HCT116 (cell line): Measurements from ENCODE around the gene SGTB. TPM values are rescaled to one million over a fixed set of nuclear protein-coding genes. Genes with fewer than 3 reads are reported as not detected.

Experiments used
- ATAC-seq: fragments of 200-7000 bp; cut with Tn5 transposase; 2 replicates; pipeline ENCODE4 v1.9.1; 2020; ENCODE audit warnings: mild to moderate bottlenecking, moderate library complexity
- BruUV-seq: library from RNA; stranded (reverse); fragments of 400-500 nt; replicated peaks from 2 replicates; lab custom pipeline; 2021; lab: Mats Ljungman, UMichigan
- CTCF ChIA-PET: fragments of 300-600 bp; sonication (Branson Sonifier 250); formaldehyde crosslinking; loops from one replicate; lab custom pipeline; 2021; ENCODE audit warnings: antibody characterized with exemption; lab: Charles Lee
- POLR2A ChIA-PET: fragments of 300-600, 350-600 bp; sonication (Branson Sonifier 250); formaldehyde crosslinking; loops from one replicate; lab custom pipeline; 2021; ENCODE audit warnings: antibody characterized with exemption; lab: Charles Lee
- RAD21 ChIA-PET, 2 experiments: fragments of 300-600 bp; sonication (Branson Sonifier 250); formaldehyde crosslinking; loops; one replicate each; lab custom pipeline; 2023; ENCODE audit warnings: low total read pairs in 2 of 2; ENCODE audit not compliant: uncharacterized antibody in 2 of 2, unreplicated experiment in 2 of 2, low non-redundant PET in 1 of 2; lab: Charles Lee
- DNase-seq: peaks from one replicate; pipeline ENCODE4 v3.0.0-alpha.2; 2010; ENCODE audit warnings: low read depth, low spot score
- H2AFZ ChIP-seq: fragments of 200-600 bp; shearing (Covaris generic), sonication (generic); 2 replicates; pipeline ENCODE4 v1.6.1; 2017; ENCODE audit warnings: low read depth, mixed run types, mixed read lengths, antibody characterized with exemption, low read length; ENCODE audit not compliant: poor library complexity, severe bottlenecking
- H3K27ac ChIP-seq: 2 replicates; pipeline ENCODE4 v1.5.1; 2012; ENCODE audit warnings: low read depth, low read length
- H3K27me3 ChIP-seq: fragments of 200-600 bp; sonication (generic); 2 replicates; pipeline ENCODE4 v1.6.1; 2016; ENCODE audit warnings: mixed run types, low read length, mixed read lengths; ENCODE audit not compliant: insufficient read depth
- H3K36me3 ChIP-seq, 2 experiments: fragments of 200-500 bp in 1 of 2; fragments of 200-600 bp in 1 of 2; sonication (Bioruptor generic) in 1 of 2; sonication (generic) in 1 of 2; 2 replicates each; pipeline versions ENCODE4 v1.5.1 to v1.6.1; 2014 to 2016; ENCODE audit warnings: low read length in 2 of 2, inconsistent platforms in 1 of 2, mixed read lengths in 1 of 2, mixed run types in 1 of 2; ENCODE audit not compliant: insufficient read depth in 2 of 2, control insufficient read depth in 1 of 2
- H3K4me1 ChIP-seq, 2 experiments: fragments of 200-600 bp in 1 of 2; sonication (generic) in 1 of 2; 2 replicates each; pipeline versions ENCODE4 v1.5.1 to v1.6.1; 2012 to 2017; ENCODE audit warnings: low read length in 2 of 2, inconsistent platforms in 1 of 2, mild to moderate bottlenecking in 1 of 2, mixed read lengths in 1 of 2, mixed run types in 1 of 2, moderate library complexity in 1 of 2; ENCODE audit not compliant: insufficient read depth in 2 of 2, control insufficient read depth in 1 of 2
- H3K4me2 ChIP-seq: fragments of 200-600 bp; sonication (generic); 2 replicates; pipeline ENCODE4 v1.6.1; 2017; ENCODE audit warnings: mixed run types, low read length, mixed read lengths
- H3K4me3 ChIP-seq, 2 experiments: fragments of 200-600 bp in 1 of 2; sonication (generic) in 1 of 2; replicated peaks in 1 of 2; 2 replicates each; pipeline ENCODE4 v1.5.1; 2011 to 2016; ENCODE audit warnings: low read length in 2 of 2, control low read depth in 1 of 2, low read depth in 1 of 2, mild to moderate bottlenecking in 1 of 2, mixed read lengths in 1 of 2, mixed run types in 1 of 2
- H3K79me2 ChIP-seq: fragments of 200-600 bp; sonication (generic); 2 replicates; pipeline ENCODE4 v1.6.1; 2017; ENCODE audit warnings: mild to moderate bottlenecking, mixed run types, low read length, moderate library complexity, mixed read lengths; ENCODE audit not compliant: insufficient read depth
- H3K9ac ChIP-seq: fragments of 200-600 bp; sonication (generic); 2 replicates; pipeline ENCODE4 v1.6.1; 2016; ENCODE audit warnings: low read length, mixed read lengths
- H3K9me2 ChIP-seq: fragments of 200-600 bp; sonication (generic), shearing (Covaris generic); 2 replicates; pipeline ENCODE4 v1.6.1; 2017; ENCODE audit warnings: mixed run types, mild to moderate bottlenecking, moderate library complexity; ENCODE audit not compliant: insufficient read depth
- H3K9me3 ChIP-seq, 2 experiments: fragments of 200-500 bp in 1 of 2; fragments of 200-600 bp in 1 of 2; sonication (Bioruptor generic) in 1 of 2; sonication (generic) in 1 of 2; 2 replicates each; pipeline ENCODE4 v1.6.1; 2014 to 2017; ENCODE audit warnings: low read length in 2 of 2, mixed read lengths in 2 of 2, inconsistent platforms in 1 of 2, low read depth in 1 of 2, mild to moderate bottlenecking in 1 of 2, mixed run types in 1 of 2, moderate library complexity in 1 of 2; ENCODE audit not compliant: control insufficient read depth in 1 of 2, insufficient read depth in 1 of 2
- H4K20me1 ChIP-seq: fragments of 200-600 bp; sonication (generic), shearing (Covaris generic); 2 replicates; pipeline ENCODE4 v1.6.1; 2017; ENCODE audit warnings: mixed run types, mild to moderate bottlenecking, moderate library complexity; ENCODE audit not compliant: insufficient read depth
- CBX3 ChIP-seq: IDR thresholded peaks from 2 replicates; pipeline ENCODE4 v1.6.1; 2012; ENCODE audit warnings: low read depth
- ELF1 ChIP-seq: IDR thresholded peaks from 2 replicates; pipeline ENCODE4 v1.6.1; 2012; ENCODE audit warnings: low read depth, borderline replicate concordance
- EZH2 ChIP-seq: fragments of 200-600 bp; sonication (generic); IDR thresholded peaks from 2 replicates; pipeline ENCODE4 v1.6.1; 2017; ENCODE audit warnings: antibody characterized with exemption, mixed run types
- JUND ChIP-seq: IDR thresholded peaks from 2 replicates; pipeline ENCODE4 v1.6.1; 2012
- SIN3A ChIP-seq: IDR thresholded peaks from 2 replicates; pipeline ENCODE4 v1.6.1; 2012; ENCODE audit warnings: low read depth
- SP1 ChIP-seq: IDR thresholded peaks from 2 replicates; pipeline ENCODE4 v1.6.1; 2012; ENCODE audit warnings: low read depth
- SRF ChIP-seq: IDR thresholded peaks from 2 replicates; pipeline ENCODE4 v1.6.1; 2012; ENCODE audit warnings: low read depth
- TCF7L2 ChIP-seq: IDR thresholded peaks from 2 replicates; pipeline ENCODE4 v1.7.0; 2011; ENCODE audit warnings: borderline replicate concordance, inconsistent platforms; ENCODE audit not compliant: insufficient read depth, insufficient read length; ENCODE audit errors: extremely low read depth
- ZNF274 ChIP-seq: fragments of 200-500 bp; sonication (Bioruptor generic); IDR thresholded peaks from 2 replicates; pipeline ENCODE4 v1.6.1; 2014; ENCODE audit warnings: mild to moderate bottlenecking, low read depth, low read length, inconsistent platforms
- intact Hi-C: fragments of 100-400 bp; cut with micrococcal nuclease; formaldehyde crosslinking; loops from 2 replicates; pipeline ENCODE4 v1.10.0; 2022
- total RNA-seq: library from RNA; stranded (reverse); gene quantifications from one replicate; pipeline ENCODE4 v1.2.1, GENCODE V29; 2021; ENCODE audit not compliant: unreplicated experiment
- TF ChIP-seq, protein P1 (sequence below): IDR thresholded peaks from 2 replicates; pipeline ENCODE4 v1.6.1; 2011; ENCODE audit warnings: mild to moderate bottlenecking, low read length, moderate library complexity; ENCODE audit not compliant: insufficient replicate concordance; ENCODE audit errors: extremely low read depth
- TF ChIP-seq, protein P2 (sequence below): IDR thresholded peaks from 2 replicates; pipeline ENCODE4 v1.6.1; 2012

SGTB gene
- total RNA-seq, 1 experiment from 2014 or later = 12.6 TPM

DNA sequence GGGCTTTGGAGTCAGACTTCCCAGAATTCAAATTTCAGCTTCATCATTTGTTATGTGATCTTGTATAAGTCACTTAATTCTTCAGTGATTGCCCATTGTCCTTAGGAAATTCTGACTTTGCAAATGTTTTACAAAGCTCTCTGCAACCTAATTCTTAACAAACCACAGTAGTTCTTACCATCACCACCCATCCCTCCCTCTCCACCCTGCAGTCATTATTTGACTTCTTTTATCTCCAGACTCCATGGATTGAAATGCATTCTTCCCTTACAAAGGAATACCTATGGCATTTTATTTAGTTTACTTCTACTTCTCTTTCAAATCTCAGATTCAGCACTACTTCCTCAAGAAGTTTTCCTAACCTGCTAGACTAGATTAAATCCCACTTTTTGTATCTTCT lies 74.0 kb downstream of the SGTB start:
- no peak for ATAC-seq

DNA sequence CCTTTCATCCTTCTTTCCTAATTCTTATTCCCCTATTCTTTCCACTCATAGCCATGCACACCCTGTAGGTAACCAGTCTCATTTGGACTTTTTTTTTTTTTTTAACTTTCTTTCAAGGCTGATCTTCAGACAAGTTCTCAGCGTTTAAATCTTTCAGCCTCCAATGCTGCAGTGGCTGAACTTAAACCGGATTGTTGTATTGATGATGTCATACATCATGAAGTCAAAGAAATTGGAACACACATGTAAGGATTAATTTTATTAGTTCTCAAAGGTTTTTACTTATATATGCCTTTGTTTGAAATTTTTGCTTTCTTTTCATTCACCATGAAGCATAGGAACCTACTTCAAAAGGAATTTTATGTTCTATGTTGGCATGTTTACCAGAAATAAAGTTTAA lies 75.0 kb downstream of the SGTB start:
- Histone ChIP-seq H3K9ac (no peak overlapping the region), H2AFZ (no peak overlapping the region), H3K27me3 (no peaks in the 10 kb centered on the region), H3K4me2 (no peak overlapping the region), H3K36me3 (no peaks in the 10 kb centered on the region; a peak in 1 of 4 replicates), H3K27ac (no peak overlapping the region), H4K20me1 (no peaks in the 10 kb centered on the region), H3K4me1 (no peaks in the 10 kb centered on the region)
- DNase-seq = no peak
- ATAC-seq = no peak
- TF ChIP-seq, protein P1, sequence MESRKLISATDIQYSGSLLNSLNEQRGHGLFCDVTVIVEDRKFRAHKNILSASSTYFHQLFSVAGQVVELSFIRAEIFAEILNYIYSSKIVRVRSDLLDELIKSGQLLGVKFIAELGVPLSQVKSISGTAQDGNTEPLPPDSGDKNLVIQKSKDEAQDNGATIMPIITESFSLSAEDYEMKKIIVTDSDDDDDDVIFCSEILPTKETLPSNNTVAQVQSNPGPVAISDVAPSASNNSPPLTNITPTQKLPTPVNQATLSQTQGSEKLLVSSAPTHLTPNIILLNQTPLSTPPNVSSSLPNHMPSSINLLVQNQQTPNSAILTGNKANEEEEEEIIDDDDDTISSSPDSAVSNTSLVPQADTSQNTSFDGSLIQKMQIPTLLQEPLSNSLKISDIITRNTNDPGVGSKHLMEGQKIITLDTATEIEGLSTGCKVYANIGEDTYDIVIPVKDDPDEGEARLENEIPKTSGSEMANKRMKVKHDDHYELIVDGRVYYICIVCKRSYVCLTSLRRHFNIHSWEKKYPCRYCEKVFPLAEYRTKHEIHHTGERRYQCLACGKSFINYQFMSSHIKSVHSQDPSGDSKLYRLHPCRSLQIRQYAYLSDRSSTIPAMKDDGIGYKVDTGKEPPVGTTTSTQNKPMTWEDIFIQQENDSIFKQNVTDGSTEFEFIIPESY = no peak
- TF ChIP-seq CBX3 (no peak), EZH2 (no peak), ZNF274 (no peak), SIN3A (no peak)
- TF ChIP-seq, all 23 proteins: peak for 0
- ChIA-PET POLR2A (no interaction called here), RAD21 (no interaction called here), CTCF (no interaction called here)
- no peaks in the 10 kb centered on the region for H3K79me2 ChIP-seq
- intact Hi-C loops = no loop called here
- H3K9me3 ChIP-seq = no peaks in the 10 kb centered on the region
- H3K4me3 ChIP-seq = no peak overlapping the region
- no peaks in the 10 kb centered on the region for H3K9me2 ChIP-seq
- no TSS peak for BruUV-seq

More for the DNA sequence above, 74.0 kb downstream of the SGTB start:
- DNase-seq = no peak
- RAD21 ChIA-PET = no interaction called here
- POLR2A ChIA-PET = no interaction called here
- no peaks in the 10 kb centered on the region for H3K9me2 ChIP-seq
- CTCF ChIA-PET = no interaction called here
- no peak overlapping the region for H3K4me2 ChIP-seq
- H3K4me3 ChIP-seq = no peak overlapping the region
- no peaks in the 10 kb centered on the region for H3K79me2 ChIP-seq
- BruUV-seq = no TSS peak
- H3K9me3 ChIP-seq = no peaks in the 10 kb centered on the region
- H2AFZ ChIP-seq = no peak overlapping the region
- no peaks in the 10 kb centered on the region for H3K4me1 ChIP-seq
- intact Hi-C loops = no loop called here
- H3K9ac ChIP-seq = no peak overlapping the region
- H4K20me1 ChIP-seq = no peaks in the 10 kb centered on the region
- H3K27ac ChIP-seq = no peak overlapping the region
- TF ChIP-seq ELF1 (no peak), ZNF274 (no peak), TCF7L2 (no peak), SRF (no peak), SIN3A (no peak), SP1 (no peak), CBX3 (no peak), JUND (no peak)
- TF ChIP-seq, protein P2, sequence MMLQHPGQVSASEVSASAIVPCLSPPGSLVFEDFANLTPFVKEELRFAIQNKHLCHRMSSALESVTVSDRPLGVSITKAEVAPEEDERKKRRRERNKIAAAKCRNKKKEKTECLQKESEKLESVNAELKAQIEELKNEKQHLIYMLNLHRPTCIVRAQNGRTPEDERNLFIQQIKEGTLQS = no peak
- TF ChIP-seq, protein P1 = no peak
- TF ChIP-seq, all 23 proteins: peak for 0
- no peaks in the 10 kb centered on the region for H3K27me3 ChIP-seq
- no peaks in the 10 kb centered on the region; a peak in 1 of 4 replicates for H3K36me3 ChIP-seq
